Loucy (cell line): ENCODE data around the gene MTMR2.

Experiments
- H2AFZ ChIP-seq: fragments of 200-600 bp; sonication (generic); 2 replicates; pipeline ENCODE4 v1.6.0; 2016; ENCODE audit warnings: antibody characterized with exemption, mild to moderate bottlenecking, low read length, moderate library complexity
- H3F3A ChIP-seq: fragments of 200-600 bp; 2 replicates; pipeline ENCODE4 v1.6.0; 2016; ENCODE audit warnings: antibody characterized with exemption, low read depth, mild to moderate bottlenecking
- H3K27me3 ChIP-seq: fragments of 200-600 bp; sonication (generic); 2 replicates; pipeline ENCODE4 v1.6.1; 2014; ENCODE audit warnings: low read length, mild to moderate bottlenecking; ENCODE audit not compliant: insufficient read depth, poor library complexity, severe bottlenecking
- H3K36me3 ChIP-seq: fragments of 200-600 bp; sonication (generic); 2 replicates; pipeline ENCODE4 v1.6.1; 2016; ENCODE audit warnings: low read length; ENCODE audit not compliant: insufficient read depth
- H3K4me1 ChIP-seq: fragments of 200-600 bp; sonication (generic); 2 replicates; pipeline ENCODE4 v1.5.1; 2014; ENCODE audit warnings: low read length, mild to moderate bottlenecking; ENCODE audit not compliant: insufficient read depth, poor library complexity, severe bottlenecking
- H3K4me2 ChIP-seq: fragments of 200-600 bp; sonication (generic); 2 replicates; pipeline ENCODE4 v1.6.0; 2014; ENCODE audit warnings: antibody characterized with exemption, low read length, low read depth, mild to moderate bottlenecking; ENCODE audit not compliant: poor library complexity, severe bottlenecking
- H3K4me3 ChIP-seq: fragments of 200-600 bp; sonication (generic); 2 replicates; pipeline ENCODE4 v1.5.1; 2014; ENCODE audit warnings: low read length, mild to moderate bottlenecking, mixed read lengths; ENCODE audit not compliant: poor library complexity, severe bottlenecking
- H3K79me2 ChIP-seq: fragments of 200-600 bp; sonication (generic); 2 replicates; pipeline ENCODE4 v1.6.1; 2014; ENCODE audit warnings: low read length; ENCODE audit not compliant: insufficient read depth
- H3K9ac ChIP-seq: fragments of 200-600 bp; sonication (generic); 2 replicates; pipeline ENCODE4 v1.6.0; 2014; ENCODE audit warnings: mild to moderate bottlenecking, low read depth, low read length, moderate library complexity; ENCODE audit not compliant: poor library complexity, severe bottlenecking
- H3K9me2 ChIP-seq: fragments of 200-600 bp; sonication (generic); replicated peaks from 2 replicates; pipeline ENCODE4 v1.6.1; 2016; ENCODE audit warnings: low read depth, low read length, mixed read lengths
- H3K9me3 ChIP-seq: fragments of 200-600 bp; sonication (generic); 2 replicates; pipeline ENCODE4 v1.6.1; 2014; ENCODE audit warnings: mild to moderate bottlenecking, antibody characterized with exemption, low read length, low read depth; ENCODE audit not compliant: insufficient read depth
- H4K20me1 ChIP-seq: fragments of 200-600 bp; sonication (generic); 2 replicates; pipeline ENCODE4 v1.6.0; 2014; ENCODE audit warnings: antibody characterized with exemption, low read length, mild to moderate bottlenecking; ENCODE audit not compliant: insufficient read depth, poor library complexity, severe bottlenecking
- CTCF ChIP-seq: fragments of 200-600 bp; sonication (generic); conservative IDR thresholded peaks from 2 replicates; pipeline ENCODE4 v1.5.1; 2014; ENCODE audit warnings: mild to moderate bottlenecking, antibody characterized with exemption, low read length
- EZH2phosphoT487 ChIP-seq: fragments of 200-600 bp; IDR thresholded peaks from 2 replicates; pipeline ENCODE4 v1.6.1; 2018; ENCODE audit warnings: antibody characterized with exemption, mild to moderate bottlenecking, moderate library complexity, borderline replicate concordance

MTMR2 gene

GRCh38 chr11:95831198-95831883 lies 92.6 kb downstream of the MTMR2 start:
- H2AFZ ChIP-seq: no peak overlapping the region
- no peaks in the 10 kb centered on the region for H3F3A ChIP-seq
- H3K4me2 ChIP-seq: no peak overlapping the region
- no peaks in the 10 kb centered on the region for H4K20me1 ChIP-seq
- TF ChIP-seq CTCF (no peak), EZH2phosphoT487 (no peak)
- no peaks in the 10 kb centered on the region for H3K27me3 ChIP-seq
- H3K4me1 ChIP-seq: no peaks in the 10 kb centered on the region
- H3K9me3 ChIP-seq: no peaks in the 10 kb centered on the region
- no peaks in the 10 kb centered on the region for H3K9me2 ChIP-seq
- H3K9ac ChIP-seq: no peak overlapping the region
- no peaks in the 10 kb centered on the region for H3K79me2 ChIP-seq
- H3K36me3 ChIP-seq: peaks cover 75% of the 10 kb centered on the region
- no peak overlapping the region for H3K4me3 ChIP-seq

DNA sequence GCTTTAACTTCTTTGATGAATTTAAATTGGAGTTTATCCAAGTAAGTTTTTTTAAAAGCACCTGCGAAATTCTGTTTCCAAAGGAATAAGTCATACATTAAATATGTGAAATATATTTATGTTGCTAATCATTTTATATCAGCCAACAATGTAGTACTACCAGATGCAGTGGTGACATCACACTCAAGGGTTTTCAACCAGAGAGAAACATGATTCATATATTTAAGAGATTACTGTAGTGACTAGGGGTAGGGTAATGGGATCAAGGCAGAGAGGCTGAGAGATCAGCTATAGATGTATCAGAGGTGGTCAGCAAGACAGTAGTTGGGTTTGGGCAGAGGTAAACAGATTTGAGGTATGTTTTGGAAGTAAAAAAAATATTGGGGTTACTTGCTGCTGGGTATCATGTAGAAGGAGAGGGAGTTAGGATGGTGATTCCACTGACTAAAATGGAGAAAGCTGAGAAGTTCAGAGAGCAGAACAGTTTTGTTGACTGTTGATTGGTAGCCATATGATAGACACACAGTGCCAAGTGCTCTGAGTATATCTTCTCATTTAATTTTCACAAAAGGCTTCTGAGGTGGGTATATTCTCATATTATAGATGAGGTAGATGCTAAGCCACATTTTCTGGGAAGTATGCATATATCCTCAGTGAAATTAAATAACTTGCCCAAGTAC lies 94.2 kb downstream of the MTMR2 start:
- Histone ChIP-seq H3K4me1 (no peaks in the 10 kb centered on the region), H3K4me2 (no peak overlapping the region), H3K9me3 (no peaks in the 10 kb centered on the region), H3F3A (no peaks in the 10 kb centered on the region), H3K9me2 (no peaks in the 10 kb centered on the region), H3K36me3 (peaks cover 71% of the 10 kb centered on the region), H2AFZ (no peak overlapping the region), H3K79me2 (no peaks in the 10 kb centered on the region), H4K20me1 (no peaks in the 10 kb centered on the region), H3K9ac (no peak overlapping the region), H3K27me3 (no peaks in the 10 kb centered on the region), H3K4me3 (no peak overlapping the region)
- TF ChIP-seq EZH2phosphoT487 (no peak), CTCF (no peak)

DNA sequence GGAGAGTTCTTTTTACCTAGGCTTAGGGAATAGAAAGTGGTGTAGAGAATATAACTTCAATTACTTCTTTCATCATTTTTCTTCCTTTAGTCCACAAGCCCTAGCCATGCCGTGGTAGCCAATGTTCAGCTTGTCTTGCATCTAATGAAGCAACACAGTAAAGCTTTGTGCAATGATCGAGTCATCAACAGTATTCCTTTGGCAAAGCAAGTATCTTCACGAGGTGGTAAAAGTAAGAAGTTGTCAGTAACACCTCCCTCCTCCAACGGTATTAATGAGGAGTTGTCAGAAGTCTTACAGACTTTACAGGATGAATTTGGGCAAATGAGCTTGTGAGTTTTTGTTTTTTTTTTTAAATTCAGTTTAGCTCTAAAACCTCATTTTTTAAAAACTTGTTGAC lies 96.2 kb downstream of the MTMR2 start:
- no peaks in the 10 kb centered on the region for H3K9me2 ChIP-seq

More for the DNA sequence above, 96.2 kb downstream of the MTMR2 start:
- Histone ChIP-seq H3K4me3 (no peak overlapping the region), H3K4me2 (no peak overlapping the region), H3K79me2 (no peaks in the 10 kb centered on the region), H2AFZ (no peak overlapping the region), H3K4me1 (no peaks in the 10 kb centered on the region), H4K20me1 (no peaks in the 10 kb centered on the region), H3K36me3 (peaks cover 58% of the 10 kb centered on the region), H3K9ac (no peak overlapping the region), H3K27me3 (no peaks in the 10 kb centered on the region), H3K9me3 (no peaks in the 10 kb centered on the region), H3F3A (no peaks in the 10 kb centered on the region)
- no peak for TF ChIP-seq EZH2phosphoT487
- TF ChIP-seq CTCF: no peak
